ENCODE data around the gene CXCR3.

GRCh38 chrX:71619986-71620385 is 1.7 kb upstream of the CXCR3 start:
- TF ChIP-seq CTCF (IDR thresholded peaks at IDR 0.05; ENCODE audit: insufficient read depth, low read depth, low read length) (no peak), EZH2 (IDR thresholded peaks at IDR 0.05; ENCODE audit: insufficient read depth, low read length) (no peak)

Measured in astrocyte (in vitro differentiated cells and primary cell).